ENCODE data around the gene KIRREL3.

Gene KIRREL3

DNA sequence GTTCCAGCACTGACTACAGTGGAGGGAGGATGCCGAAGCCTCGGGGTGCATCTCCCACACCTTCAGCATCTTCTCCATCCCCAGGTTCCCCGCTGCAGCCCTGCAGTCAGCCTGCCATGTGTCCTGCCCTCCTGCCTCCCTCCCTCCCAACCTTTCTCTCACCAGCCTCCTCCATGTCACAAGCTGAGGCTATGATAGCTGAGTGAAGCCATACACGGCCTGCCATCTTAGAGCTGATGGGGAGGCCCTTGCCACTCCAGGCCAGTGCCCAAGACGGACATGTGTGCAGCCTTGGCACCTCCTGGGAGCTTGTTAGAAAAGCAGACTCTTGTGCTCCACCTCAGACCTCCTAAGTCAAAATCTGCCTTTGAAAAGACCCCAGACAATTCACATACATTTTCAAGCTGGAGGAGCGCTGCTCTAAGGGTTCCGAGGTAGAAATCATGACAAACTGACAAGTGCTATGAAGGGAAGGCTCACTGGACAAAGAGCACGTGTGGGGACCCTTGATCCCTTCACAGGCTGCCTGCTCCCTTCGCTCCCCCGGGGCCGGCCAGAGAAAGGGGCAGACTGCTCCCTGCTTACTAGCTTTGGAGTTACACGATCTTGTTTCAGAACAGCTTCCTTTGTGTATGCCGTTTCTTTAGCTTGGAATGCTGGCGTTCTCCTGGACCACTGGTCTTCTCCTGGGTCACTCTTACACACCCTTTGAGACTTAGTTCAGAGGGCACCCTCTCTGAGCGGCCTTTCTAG, 521.2 kb downstream of the KIRREL3 start:
- DNase-seq = no peak

GRCh38 chr11:126478466-126478865, 522.1 kb downstream of the KIRREL3 start:
- DNase-seq = no peak

DNA sequence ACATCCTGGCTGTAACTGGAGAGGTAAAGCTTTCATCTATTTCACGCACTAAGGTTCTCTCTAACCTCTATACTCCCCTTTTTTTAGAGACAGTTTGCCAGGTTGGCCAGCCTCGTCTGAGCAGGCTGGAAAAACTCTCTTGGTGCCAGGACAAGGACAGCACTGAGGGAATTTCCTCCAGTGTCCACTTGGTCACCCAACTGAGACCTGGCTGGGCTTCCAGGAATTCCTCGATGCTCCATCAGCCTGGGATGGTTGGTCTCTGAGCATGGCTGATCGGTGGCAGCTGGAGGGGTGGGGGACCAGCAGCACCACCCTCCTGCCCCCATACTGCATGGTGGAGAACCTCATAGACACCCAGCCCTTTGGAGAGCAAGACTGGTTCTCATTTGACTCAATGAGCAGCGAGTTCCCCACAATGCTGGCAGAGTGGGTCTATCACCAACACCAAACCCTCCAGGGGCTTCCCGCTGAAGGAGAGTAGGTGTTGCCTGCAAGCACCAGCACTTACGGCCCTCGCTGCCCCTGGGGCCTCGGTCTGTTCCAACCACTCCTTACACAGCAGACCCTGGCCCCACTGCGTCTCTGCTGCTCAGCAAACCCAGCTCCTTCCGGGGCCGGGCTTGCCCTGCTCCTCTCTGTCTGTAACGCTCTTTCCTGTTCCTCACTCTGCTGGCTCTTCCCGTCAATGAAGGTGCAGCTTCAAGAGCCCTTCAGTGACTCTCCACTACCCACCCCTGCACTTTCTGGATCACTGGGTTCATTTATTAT, 522.9 kb downstream of the KIRREL3 start:
- DNase-seq = no peak

GRCh38 chr11:126476977-126477376, 523.6 kb downstream of the KIRREL3 start:
- no peak for DNase-seq

DNA sequence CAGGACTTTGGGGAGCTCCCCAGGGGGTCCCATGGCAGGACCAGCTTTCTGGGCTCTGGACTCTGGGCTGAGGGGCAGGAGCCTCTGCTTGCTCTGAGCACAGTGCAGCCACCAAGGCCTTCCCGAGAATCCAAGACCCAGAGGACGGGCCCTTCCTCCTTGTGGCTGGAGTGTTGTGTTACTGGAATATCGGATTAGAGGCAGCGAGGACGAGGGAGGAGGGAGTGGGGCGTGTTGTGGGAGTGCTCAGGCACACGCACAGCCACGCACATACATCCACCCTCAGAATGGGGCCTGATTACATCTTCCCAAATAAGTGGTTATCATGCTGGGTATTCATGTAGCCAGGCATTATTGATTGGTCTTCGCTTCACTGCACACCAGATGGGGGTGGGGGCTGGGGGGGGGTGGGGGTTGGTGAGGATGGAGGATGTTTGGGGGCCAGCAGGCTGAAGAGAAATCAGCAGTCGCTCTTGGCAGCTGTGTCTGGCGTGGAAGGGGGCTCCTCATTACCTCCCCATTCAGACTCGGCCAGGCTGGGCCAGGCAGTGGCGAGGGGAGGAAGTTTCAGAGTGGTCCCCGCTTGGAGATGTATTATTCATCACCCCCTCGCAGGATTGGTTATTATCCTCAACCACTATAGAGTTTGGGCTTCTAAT, 524.2 kb downstream of the KIRREL3 start:
- DNase-seq = no peak

DNA sequence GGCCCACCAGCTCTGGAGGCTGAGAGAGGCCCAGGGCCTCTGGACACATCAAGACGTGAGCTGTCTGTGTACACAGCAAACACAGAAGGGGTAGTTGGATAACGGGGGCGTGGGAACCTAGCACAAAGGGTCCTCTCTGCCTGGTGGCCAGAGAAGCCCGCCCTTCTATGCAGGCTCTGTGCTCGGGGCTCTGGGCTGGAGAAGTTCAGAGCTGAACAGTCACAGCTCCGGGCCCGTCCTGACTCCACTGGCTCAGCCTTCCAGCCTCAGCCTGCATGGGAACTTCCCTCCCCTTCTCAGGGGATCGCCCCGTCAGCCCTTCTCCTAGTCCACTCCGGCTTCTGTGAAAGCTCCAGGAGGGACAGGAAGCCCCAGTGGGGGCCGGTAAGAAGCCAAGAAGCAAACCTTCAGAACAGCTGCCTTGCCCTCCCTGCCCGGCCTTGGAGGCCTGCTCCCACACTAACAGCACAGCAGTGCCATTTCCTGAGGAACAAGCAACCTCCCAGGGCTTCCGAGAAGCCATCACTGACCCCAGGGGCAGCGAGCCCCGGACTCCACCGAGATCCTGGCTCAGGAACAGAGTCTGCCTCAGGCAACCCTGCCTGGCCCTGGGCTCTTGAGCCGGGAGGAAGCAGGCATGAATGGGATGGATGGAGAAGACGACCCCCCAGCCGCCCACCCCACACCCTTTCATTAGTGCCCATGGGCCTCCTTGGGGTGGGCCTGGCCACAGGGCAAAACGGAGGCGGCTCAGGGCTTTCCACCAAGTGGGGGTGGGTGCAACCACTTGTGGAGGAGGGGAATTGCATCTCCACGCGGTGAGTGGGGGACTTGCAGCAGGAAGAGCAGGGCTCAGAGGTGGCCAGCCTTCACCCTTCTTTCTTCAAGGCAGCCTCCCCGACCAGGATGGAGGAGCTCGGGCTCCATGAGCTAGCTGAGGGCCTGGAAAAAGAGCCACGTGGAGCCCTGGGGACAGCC, 525.3 kb downstream of the KIRREL3 start:
- no peak for DNase-seq

DNA sequence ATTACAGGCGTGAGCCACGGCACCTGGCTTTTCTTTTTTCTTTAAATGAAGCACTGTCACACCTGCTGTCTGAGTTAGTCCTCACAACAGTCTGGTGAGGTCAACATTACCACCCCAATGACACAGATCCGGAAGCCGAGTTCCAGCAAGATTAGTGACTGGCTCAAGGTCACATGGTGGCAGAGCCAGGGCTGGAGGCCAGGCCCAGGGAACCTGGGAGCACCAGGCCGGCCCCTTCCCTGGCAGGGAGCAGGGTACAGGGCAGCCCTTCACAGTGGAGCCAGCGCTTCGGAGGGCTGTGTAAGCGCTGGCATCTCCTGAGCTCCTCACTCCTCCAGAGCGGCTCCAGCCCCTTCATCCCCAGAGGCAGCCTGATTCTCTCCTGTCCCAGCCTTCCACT, 526.4 kb downstream of the KIRREL3 start:
- DNase-seq = no peak

DNA sequence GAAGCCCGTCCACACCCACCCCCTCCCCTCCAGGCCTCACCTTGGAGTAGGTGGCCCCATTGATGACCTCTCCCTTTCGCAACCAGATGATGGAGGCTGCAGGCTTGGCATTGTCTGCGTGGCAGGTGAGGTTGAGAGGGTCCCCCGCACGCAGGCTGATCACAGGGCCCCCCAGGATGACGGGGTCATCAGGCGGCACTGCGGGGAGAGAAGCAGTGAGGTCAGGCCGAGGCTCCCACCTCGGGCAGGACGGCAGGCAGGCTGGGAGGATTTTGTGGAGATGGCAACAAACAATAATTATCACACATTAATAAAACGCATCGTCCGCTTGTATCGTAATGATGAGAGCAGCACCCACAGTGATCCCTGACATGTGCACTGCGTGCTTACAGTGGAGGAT, 527.3 kb downstream of the KIRREL3 start:
- no peak for DNase-seq

- DNase-seq = no peak
Measured at GRCh38 chr11:126469311-126469710, 531.3 kb downstream of the KIRREL3 start.

DNA sequence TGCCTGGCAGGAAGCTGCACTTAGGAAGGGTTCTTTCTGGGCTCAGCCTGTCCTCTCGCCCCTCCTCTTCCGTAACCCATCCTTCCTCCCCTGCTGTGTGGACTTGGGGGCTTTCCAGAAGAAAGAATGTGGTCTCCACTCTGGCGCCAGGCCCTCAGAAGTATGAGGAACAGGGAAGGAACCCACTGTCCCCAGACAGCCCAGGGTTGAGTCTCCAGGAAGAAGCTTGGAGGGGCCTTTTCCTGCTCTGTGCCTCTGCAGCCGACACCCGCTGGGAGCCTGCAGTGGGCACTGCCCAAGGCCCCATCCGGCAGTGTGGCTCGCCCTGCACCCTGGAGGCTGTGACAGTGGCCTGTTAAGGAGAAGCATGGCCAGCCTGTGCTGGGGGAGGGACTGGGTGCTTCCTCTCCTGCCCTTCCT, 532.5 kb downstream of the KIRREL3 start:
- no peak for DNase-seq

- no peak for DNase-seq
Measured at GRCh38 chr11:126467471-126467870, 533.1 kb downstream of the KIRREL3 start.

GRCh38 chr11:126467046-126467370, 533.6 kb downstream of the KIRREL3 start:
- no peak for DNase-seq

- DNase-seq = no peak
Measured at GRCh38 chr11:126466236-126467045, 534.1 kb downstream of the KIRREL3 start.

- peak; percentile 39 for DNase-seq
Measured at GRCh38 chr11:126465573-126466188, 534.9 kb downstream of the KIRREL3 start.

- no peak for DNase-seq
Measured at GRCh38 chr11:126464796-126465195, 535.8 kb downstream of the KIRREL3 start.

DNA sequence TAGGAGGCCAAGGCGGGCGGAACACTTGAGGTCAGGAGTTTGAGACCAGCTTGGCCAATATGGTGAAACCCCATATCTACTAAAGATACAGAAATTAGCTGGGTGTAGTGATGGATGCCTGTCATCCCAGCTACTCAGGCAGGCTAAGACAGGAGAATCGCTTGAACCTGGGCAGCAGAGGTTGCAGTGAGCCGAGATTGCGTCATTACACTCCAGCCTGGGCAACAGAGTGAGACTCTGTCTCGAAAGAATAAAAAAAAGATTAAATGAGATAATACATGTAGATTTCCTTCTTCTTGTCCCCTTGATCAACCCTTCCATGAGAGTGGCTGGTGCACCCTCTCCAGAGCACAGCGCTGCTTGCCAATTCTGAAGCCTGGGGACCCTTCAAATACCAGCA, 538.1 kb downstream of the KIRREL3 start:
- DNase-seq = no peak

DNA sequence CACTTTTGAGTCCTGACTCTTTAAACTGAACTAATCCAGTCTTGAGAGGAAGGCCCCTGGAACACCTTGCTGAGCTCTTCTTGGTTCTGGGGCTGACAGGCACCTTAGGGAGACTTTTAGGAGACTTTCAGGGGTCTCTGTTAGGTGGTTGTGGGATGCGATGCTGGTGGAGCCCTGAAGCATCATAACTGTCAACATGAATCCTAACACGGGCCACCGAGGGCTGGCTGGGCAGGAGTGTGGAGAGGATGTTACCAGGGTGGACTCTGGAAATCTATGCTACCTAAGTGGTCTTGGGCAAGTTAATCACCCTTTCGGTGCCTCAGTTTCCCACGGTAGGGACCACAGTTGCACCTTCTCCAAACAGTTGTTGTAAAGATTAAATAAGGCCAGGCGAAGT, 538.6 kb downstream of the KIRREL3 start:
- no peak for DNase-seq

DNA sequence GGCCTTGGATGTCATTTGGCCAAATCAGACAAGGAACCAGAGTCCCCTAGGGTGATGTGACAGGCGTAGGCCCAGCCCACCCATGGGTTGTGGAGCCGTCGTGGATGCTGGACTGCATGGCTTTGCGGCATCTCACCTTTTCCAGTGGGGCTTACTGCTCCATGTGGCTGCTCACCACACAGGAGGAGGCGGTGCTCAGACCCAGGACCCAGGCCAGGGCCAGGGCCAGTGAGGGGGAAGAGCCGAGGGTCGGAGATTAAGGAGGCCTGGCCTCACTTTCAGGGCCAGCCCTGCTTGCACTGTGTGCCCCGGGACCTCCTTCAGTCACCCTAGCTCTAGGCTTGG, 539.5 kb downstream of the KIRREL3 start:
- no peak for DNase-seq

DNA sequence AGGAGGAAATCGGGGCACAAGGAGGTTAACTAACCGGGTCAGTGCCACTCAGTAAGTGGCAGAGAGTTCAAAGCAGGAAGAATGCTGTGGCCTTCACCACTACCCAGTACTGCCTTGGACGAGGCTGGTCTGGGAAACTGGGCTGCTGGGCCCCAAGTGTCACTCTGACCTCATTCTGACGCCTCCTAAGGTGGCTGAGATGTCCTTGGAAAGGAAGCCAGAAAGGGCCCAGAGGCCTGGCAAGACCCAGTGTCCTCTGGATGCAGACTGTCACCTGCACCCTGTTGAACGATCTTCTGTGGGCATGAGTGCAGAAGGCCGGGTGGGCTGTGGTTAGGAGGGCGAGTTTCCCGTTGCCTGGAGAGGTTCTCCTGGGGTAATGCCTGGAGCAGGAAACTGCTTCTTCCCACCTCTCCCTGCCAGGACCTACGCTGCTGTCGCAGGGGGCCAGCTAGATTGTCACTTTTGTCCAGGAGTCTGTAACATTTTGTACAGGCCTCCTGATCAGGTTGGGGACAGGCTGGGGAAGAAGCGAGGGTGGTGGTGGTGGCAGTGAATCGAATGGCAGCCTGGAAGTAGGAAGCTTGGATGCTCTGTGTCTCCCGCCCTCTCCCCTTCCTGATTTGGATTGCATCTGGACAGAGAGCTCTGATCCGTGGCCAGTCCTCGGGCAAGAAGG, 540.0 kb downstream of the KIRREL3 start:
- no peak for DNase-seq

DNA sequence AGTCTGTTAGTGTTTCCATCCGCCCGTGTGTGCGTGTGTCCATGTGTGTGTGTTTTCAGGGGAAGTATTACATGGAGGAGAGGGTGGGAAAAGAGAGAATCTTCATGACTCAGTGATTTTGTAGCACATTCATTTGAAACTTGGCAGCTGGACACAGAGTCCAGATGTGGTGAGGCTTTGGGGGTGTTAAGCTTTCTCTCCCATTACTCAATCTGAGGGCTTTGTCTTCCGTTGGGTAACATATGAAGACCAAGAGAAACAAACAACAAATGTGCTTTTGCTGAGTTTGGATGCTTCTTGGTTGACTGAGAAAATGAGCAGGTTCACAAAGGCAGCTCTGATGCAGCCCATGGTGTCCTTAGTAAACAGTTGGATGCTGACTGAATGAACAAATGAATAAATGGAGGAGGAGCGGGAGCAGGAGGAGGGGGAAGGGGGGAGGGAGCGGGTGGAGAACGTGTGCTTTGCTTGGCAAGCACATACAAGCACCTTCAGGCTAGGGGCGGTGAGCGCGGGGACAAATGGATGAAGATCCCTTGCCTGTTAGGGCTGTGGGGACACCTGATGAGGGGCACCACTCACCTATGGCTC, 540.8 kb downstream of the KIRREL3 start:
- DNase-seq = no peak

GRCh38 chr11:126457817-126458216, 542.8 kb downstream of the KIRREL3 start:
- no peak for DNase-seq
